NCI-H524 (cell line): Measurements from ENCODE around the gene DOK3.

ENCODE experiments used
- DNase-seq, 2 experiments: peaks; one replicate each; lab custom pipeline; 2025; lab: John Stamatoyannopoulos, UW

DOK3 gene

GRCh38 chr5:177483994-177484901, 25.4 kb downstream of the DOK3 start:
- peak; percentile 93 to 94 for DNase-seq

GRCh38 chr5:177483042-177483441, 26.6 kb downstream of the DOK3 start:
- no peak for DNase-seq

GRCh38 chr5:177482359-177482795, 27.2 kb downstream of the DOK3 start:
- DNase-seq: peak in 1 of 2 experiments; percentile 40

- DNase-seq: no peak
Measured at GRCh38 chr5:177479774-177480173, 29.9 kb downstream of the DOK3 start.

GRCh38 chr5:177478711-177479646, 30.6 kb downstream of the DOK3 start:
- DNase-seq: peak in 1 of 2 experiments; percentile 5

- DNase-seq: no peak
Measured at GRCh38 chr5:177477701-177478477, 31.7 kb downstream of the DOK3 start.

- no peak for DNase-seq
Measured at GRCh38 chr5:177476531-177477233, 32.9 kb downstream of the DOK3 start.

- DNase-seq: no peak
Measured at GRCh38 chr5:177475563-177476427, 33.8 kb downstream of the DOK3 start.

GRCh38 chr5:177474846-177475562, 34.6 kb downstream of the DOK3 start:
- peak; percentile 51 to 80 for DNase-seq

- no peak for DNase-seq
Measured at GRCh38 chr5:177474002-177474476, 35.6 kb downstream of the DOK3 start.

- DNase-seq: peak in 1 of 2 experiments; percentile 52
Measured at GRCh38 chr5:177473443-177474001, 36.1 kb downstream of the DOK3 start, which contains the start of gene DBN1. DBN1 (minus strand) TSS chr5:177473634; CDS start chr5:177473521, 113 bp downstream.

- DNase-seq: peak; percentile 43 to 78
Measured at GRCh38 chr5:177472460-177473442, 36.9 kb downstream of the DOK3 start.

- DNase-seq: no peak
Measured at GRCh38 chr5:177471610-177472356, 37.8 kb downstream of the DOK3 start.

- DNase-seq: no peak
Measured at GRCh38 chr5:177470759-177471536, 38.7 kb downstream of the DOK3 start.

- DNase-seq: peak in 1 of 2 experiments; percentile 73
Measured at GRCh38 chr5:177469750-177470525, 39.7 kb downstream of the DOK3 start.
